ENCODE results near the gene SMTN.

The SMTN gene

GRCh38 chr22:31133911-31134310 is 52.8 kb downstream of the SMTN start:
- no peak for DNase-seq

GRCh38 chr22:31134688-31135087 is 53.6 kb downstream of the SMTN start:
- no peak for DNase-seq

- no peak for DNase-seq
Measured at GRCh38 chr22:31135706-31136105, 54.6 kb downstream of the SMTN start.

DNA sequence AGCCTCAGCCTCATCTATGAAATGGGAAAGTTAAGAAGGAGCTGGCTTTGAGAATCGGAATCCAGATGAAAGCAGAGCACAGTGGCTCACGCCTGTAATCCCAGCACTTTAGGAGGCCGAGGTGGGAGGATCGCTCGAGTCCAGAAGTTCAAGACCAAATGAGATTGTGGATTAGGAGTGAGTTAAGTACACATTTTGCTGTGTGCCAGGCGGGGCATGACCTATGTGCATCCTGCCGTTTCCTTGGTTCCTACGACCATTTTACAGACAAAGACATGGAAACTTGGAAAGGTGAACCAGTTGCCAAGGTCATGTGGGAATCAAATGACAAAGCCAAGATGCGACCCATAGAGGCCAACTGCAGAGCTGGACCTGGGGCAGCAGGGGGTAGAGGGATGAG is 55.0 kb downstream of the SMTN start:
- DNase-seq, result no peak

- no peak for DNase-seq
Measured at GRCh38 chr22:31136711-31137110, 55.6 kb downstream of the SMTN start.

GRCh38 chr22:31137721-31138120 is 56.6 kb downstream of the SMTN start:
- no peak for DNase-seq

DNA sequence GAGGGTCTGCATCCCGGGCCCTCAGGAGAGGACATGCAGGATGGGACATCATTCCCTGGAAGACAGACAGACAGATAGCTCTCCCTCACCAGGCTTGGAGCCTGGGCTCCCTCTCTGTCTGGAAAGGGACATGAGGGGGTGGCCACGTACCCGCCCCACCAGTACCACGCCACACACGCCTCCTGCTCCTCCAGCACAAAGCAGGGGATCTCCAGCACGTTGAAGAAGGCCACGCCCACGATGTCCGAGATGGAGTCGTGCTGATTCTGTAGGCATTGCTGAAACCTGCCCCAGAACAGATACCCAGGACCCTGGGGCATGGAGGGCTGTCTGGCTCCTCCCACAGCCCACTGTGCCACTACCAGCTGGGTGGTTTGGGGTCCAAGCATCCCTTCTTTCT is 57.0 kb downstream of the SMTN start:
- DNase-seq, result no peak

DNA sequence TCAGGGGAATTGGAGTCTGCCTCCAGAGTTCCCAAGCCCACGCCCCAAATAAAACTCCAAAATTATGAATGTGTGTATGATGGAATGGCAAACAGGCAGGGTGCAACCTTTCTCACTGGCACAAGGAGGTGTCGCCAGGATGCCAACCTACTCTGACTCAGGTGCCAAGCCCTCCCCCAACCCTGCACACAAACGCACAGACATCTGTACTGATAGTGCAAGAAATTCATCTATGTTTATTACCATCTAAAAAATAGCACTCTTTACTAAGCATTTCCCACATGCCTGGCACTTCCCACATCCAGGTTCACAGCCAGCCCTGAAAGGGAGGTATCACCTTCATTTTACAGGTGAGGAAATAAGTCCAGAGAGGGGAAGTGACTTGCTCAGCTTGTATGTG is 57.9 kb downstream of the SMTN start:
- DNase-seq, result no peak

DNA sequence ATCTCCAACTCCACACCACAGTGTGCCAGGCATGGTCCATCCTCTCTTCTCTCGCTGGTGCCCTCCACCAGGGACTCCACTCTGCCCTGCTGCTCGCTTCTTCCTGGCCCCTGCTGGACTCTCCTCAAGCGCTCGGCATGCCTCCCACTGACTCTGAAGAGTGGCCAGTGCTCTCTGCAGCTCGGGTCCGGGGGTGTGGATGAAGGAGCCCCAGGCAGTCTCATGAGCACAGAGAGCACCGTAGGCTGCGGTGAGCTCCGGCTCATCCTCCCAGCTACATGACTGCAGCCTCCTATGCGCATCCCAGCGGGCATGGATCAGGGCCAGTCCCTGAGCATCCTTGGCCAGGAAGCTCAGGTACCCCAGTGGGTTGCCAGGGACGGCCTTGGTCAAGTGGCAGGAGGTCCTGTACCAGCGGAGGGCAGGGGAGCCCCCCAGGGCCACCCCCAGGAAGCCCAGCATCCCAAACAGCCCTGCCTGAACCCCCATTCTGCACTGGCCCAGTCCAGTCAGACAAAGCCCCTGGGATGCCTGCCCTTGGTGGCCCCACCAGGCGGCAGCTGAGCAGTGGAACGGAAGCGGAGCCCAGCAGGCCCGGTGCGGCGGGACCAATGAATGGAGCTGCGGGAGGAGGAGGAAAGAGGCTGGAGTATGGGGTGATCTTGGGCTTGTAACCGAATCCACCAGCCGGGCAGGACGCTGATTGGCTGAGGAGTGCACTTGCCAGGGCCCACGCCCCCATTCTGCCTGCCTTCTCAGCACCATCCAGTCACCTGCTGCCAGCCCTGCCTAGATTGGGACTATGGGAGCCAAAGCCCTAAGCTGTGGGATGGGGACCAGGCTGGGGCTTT is 59.0 kb downstream of the SMTN start, which contains the start of gene PLA2G3:
Gene PLA2G3 (minus strand): TSS at position 643 of the 851 bp plus-strand sequence. CDS start 154 bp downstream, at position 489.
- DNase-seq, result no peak

DNA sequence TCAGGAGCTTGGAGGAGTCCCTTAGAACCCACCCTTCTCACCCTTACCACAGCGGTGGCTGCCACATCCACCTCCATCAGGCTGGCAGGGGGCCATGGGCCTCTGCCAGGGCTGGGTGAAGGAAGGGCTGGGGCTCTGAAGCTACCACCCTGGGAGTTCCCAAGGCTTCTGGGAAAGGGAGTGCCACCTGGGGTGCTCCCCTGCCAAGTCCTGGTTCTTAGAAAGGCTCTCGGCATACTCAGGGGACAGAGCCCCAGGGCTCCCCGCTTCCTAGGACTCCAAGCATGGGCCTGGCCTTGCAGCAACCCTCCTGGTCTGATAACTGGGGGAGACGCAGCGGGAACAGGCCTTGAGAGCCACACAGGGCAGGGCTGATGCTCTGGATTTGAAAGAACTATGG is 59.6 kb downstream of the SMTN start:
- no peak for DNase-seq

- DNase-seq, result no peak
Measured at GRCh38 chr22:31141551-31141950, 60.4 kb downstream of the SMTN start.

GRCh38 chr22:31142285-31142684 is 61.2 kb downstream of the SMTN start:
- DNase-seq, result no peak

DNA sequence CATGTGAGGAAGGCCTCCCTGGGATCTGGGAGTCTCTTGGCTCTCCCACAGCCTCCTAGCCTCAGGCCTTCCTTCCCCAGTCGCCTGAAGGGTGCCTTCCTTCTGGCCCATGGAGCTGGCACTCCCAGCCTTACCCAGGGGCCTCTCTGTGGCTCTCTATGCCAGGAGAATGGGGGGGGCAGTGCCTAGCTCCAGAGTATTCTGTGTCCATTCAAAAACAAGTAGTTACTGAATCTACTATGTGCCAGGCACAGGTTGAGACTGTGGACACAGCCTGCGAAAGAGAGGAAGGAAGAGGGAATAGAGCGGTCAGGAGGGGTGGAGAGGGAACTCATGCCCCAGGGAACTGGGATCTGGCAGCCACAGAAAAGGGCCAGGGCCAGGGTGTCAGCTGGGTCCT is 61.9 kb downstream of the SMTN start:
- no peak for DNase-seq

- no peak for DNase-seq
Measured at GRCh38 chr22:31143537-31143936, 62.4 kb downstream of the SMTN start.

GRCh38 chr22:31144223-31144622 is 63.1 kb downstream of the SMTN start:
- DNase-seq, result no peak

- no peak for DNase-seq
Measured at GRCh38 chr22:31148488-31148887, 67.4 kb downstream of the SMTN start.

- peak; percentile 41 for DNase-seq
Measured at GRCh38 chr22:31148953-31149627, 68.0 kb downstream of the SMTN start.

DNA sequence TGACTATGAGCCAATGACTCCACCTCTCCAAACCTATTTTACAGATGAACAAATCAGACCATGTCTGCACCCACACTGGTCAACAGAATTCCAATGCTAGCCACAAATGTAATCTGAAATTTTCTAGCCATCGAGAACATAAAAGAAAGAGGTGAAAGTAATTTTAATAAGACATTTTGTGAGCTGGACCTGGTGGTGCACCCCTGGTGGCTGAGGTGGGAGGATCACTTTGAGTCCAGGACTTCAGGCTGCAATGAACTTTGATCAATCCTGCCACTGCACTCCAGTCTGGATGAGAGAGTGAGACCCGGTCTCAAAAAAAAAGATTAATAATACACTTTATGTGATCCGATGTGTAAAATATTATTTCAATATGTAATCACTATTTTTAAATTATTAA is 69.5 kb downstream of the SMTN start:
- no peak for DNase-seq

DNA sequence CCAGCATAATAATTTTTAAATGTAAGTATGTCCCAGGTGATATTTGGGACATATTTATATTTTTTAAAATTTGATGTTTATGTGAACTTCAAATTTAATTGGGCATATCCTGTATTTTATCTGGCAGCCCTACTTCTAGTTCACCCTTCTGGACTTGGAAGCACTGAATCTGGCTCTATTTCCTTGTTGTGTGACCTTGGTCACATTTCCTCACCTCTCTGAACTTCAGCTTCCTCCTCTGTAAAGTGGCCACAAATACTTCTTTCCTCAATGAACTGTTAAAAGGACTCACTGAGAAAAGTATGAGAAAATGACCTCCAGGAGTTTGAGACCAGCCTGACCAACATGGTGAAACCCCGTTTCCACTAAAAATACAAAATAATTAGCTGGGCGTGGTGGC is 70.8 kb downstream of the SMTN start:
- no peak for DNase-seq

- DNase-seq, result no peak
Measured at GRCh38 chr22:31153357-31153756, 72.2 kb downstream of the SMTN start.
